Measurements from ENCODE around the gene SPATS2L.

DNA sequence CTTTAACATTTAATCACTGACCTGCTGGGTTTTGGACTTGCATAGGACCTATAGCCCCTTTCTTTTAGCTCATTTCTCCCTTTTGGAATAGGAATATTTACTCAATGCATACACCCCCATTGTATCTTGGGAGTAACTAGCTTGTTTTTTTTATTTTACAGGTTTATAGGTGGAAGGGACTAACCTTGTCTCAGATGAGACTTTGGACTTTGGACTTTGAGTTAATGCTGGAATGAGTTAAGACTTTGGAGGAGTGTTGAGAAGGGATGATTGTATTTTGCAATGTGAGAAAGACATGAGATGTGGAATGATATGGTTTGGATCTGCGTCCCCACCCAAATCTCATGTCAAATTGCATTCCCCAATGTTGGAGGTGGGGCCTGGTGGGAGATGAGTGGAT lies 43.2 kb upstream of the SPATS2L start:
- TF ChIP-seq ZNF274 (IDR thresholded peaks at IDR 0.05; ENCODE audit: low read depth, low read length), result no peak
- no peak for TF ChIP-seq SUZ12 (IDR thresholded peaks at IDR 0.05; ENCODE audit: extremely low read depth, insufficient read depth, insufficient read length)

All from NT2/D1 (cell line).